GM12891 (cell line): ENCODE results near the gene OPCML.

ENCODE experiments used
- PAX5 ChIP-seq: IDR thresholded peaks from 2 replicates; pipeline ENCODE4 v1.6.1; 2011; ENCODE audit warnings: low read length, moderate library complexity, mild to moderate bottlenecking; ENCODE audit not compliant: insufficient read depth, severe bottlenecking
- POLR2A ChIP-seq: IDR thresholded peaks from 2 replicates; pipeline ENCODE4 v1.6.1; 2011; ENCODE audit warnings: low read depth, low read length, control low read depth
- POLR2AphosphoS5 ChIP-seq: IDR thresholded peaks from 2 replicates; pipeline ENCODE4 v1.6.1; 2011; ENCODE audit warnings: low read depth, low read length, control low read depth
- POU2F2 ChIP-seq: IDR thresholded peaks from 2 replicates; pipeline ENCODE4 v1.6.1; 2011; ENCODE audit warnings: low read depth, mild to moderate bottlenecking, control low read depth, low read length, moderate library complexity

DNA sequence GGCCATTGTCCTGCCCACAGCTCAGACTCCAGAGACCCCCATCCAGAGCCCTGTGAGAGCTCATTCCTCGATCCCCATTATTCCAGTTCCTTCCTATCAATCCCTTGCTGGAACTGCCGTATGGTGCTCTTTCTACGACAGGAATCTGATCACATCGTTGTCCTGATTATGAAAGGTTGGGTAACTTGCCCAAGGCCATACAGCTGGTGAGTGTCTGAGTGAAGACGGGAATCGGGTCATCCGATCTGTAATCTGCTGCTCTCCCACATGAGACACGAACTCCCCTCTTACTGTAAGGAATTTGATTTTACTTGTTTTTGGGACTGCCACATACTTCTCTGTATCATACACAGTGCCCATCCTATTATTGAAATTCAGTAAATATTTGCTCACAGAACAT, 149.1 kb downstream of the OPCML start:
- no peak for TF ChIP-seq POLR2AphosphoS5
- no peak for TF ChIP-seq POU2F2
- no peak for TF ChIP-seq POLR2A
- no peak for TF ChIP-seq PAX5
